Lower leg skin (tissue), 3 donors: Measurements from ENCODE around the gene MBD4.

Source experiments
- POLR2A ChIP-seq, 2 donors: fragments of 450-650 bp; IDR thresholded peaks; one replicate each; pipeline ENCODE4 v1.6.1; 2016 to 2017; ENCODE audit warnings: antibody characterized with exemption in 2 of 2, mild to moderate bottlenecking in 1 of 2, moderate library complexity in 1 of 2
- TF ChIP-seq, protein P1 (sequence below), 3 donors: fragments of 450-650 bp; IDR thresholded peaks; one replicate each; pipeline ENCODE4 v1.5.1; 2016; ENCODE audit warnings: antibody characterized with exemption in 3 of 3, mild to moderate bottlenecking in 3 of 3, moderate library complexity in 2 of 3

GRCh38 chr3:129428376-129429079 is 11.2 kb downstream of the MBD4 start, which contains the start of gene EFCAB12:
- TF ChIP-seq, protein P1, sequence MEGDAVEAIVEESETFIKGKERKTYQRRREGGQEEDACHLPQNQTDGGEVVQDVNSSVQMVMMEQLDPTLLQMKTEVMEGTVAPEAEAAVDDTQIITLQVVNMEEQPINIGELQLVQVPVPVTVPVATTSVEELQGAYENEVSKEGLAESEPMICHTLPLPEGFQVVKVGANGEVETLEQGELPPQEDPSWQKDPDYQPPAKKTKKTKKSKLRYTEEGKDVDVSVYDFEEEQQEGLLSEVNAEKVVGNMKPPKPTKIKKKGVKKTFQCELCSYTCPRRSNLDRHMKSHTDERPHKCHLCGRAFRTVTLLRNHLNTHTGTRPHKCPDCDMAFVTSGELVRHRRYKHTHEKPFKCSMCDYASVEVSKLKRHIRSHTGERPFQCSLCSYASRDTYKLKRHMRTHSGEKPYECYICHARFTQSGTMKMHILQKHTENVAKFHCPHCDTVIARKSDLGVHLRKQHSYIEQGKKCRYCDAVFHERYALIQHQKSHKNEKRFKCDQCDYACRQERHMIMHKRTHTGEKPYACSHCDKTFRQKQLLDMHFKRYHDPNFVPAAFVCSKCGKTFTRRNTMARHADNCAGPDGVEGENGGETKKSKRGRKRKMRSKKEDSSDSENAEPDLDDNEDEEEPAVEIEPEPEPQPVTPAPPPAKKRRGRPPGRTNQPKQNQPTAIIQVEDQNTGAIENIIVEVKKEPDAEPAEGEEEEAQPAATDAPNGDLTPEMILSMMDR (IDR thresholded peaks at IDR 0.05): no peak
- no peak for TF ChIP-seq POLR2A (IDR thresholded peaks at IDR 0.05)
